NCI-H748 (cell line): ENCODE data around the gene ZNF521.
"Not testable (repeated sequence)": the region's sequence is repeated elsewhere in the genome, so short reads cannot be mapped to it uniquely, and the experiment has no call there.

Experiments used
- DNase-seq: peaks from one replicate; lab custom pipeline; 2025; ENCODE audit not compliant: unreplicated experiment; lab: John Stamatoyannopoulos, UW

ZNF521 gene

GRCh38 chr18:25295624-25296138 lies 56.3 kb downstream of the ZNF521 start:
- no peak for DNase-seq

- DNase-seq, result no peak
Measured at GRCh38 chr18:25291150-25291549, 60.8 kb downstream of the ZNF521 start.

DNA sequence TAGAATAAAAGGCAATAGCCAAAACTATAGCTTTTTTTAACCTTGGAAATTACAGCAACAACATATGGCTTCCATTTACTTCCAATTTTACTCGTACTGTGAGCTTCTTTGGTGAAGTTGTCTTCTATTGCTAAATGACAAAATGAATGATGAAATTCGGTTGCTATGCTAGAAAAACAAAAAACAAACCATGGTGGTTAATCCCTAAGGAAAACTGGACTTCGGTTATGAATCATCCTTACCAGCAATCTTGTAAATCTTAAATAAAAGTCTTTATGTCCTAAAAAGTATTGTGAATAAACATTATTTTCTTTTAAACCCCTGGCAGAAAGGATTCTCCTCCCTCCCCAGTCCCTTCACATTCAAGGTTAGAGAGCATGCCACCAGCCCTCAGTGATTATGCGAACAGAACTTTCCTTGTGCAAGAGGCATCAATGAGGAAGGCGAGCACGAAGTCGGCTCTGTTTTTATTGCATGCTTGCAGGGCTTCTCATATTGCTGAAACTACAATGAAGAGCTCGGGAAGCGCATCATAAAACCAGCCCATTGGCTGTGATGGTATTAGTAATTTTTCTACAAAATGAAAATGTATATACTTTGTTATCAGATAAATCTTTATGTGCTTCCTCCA lies 62.9 kb downstream of the ZNF521 start:
- no peak for DNase-seq

DNA sequence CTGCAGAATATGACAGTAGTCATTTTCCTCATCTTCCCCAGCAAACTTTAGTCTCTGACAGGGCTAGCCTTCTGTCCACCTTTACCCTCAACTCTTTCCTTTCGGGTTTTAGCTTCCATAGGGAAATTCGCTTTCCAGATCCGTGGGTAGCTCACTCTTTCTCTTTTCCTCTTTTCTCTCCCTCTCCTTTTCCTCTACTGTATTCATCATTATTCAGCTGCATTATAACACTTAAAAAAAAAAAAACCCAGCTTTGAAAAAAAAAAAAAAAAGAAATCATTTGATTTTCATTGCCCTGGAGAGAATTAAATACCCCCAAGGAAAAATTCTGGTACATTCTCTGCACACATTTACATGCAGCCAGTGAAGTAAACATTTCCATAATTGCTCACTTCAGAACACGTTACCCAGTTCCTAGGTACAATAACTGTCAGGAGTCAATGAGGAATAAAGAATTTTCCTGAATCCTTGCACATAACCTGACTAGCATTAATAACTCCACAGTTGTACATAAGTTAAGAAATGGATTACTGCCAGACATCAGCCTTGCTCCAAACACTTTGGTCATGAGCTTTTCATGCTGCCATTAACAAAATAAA lies 63.5 kb downstream of the ZNF521 start:
- no peak for DNase-seq

GRCh38 chr18:25287106-25287505 lies 64.9 kb downstream of the ZNF521 start:
- no peak for DNase-seq

GRCh38 chr18:25284861-25285550 lies 67.0 kb downstream of the ZNF521 start:
- peak; percentile 45 for DNase-seq

DNA sequence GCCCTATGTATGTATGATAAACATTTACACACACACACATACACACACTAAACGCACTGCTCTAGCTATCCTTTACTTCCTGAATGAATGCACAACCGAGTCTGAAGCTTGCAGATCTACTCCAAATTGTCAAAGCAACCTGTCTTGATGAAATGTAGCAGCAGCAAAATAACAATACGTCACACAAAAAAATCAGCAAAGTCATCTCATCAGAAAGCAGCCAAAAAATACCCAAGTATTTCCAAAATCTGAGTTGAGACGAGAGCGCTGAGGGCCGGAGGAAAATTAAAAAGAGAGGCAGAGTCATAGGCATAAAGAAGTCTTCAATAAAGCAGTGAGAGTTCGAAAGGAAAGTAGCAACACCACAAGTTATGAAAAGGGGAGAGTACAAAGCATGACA lies 67.7 kb downstream of the ZNF521 start:
- no peak for DNase-seq

- no peak for DNase-seq
Measured at GRCh38 chr18:25283781-25284180, 68.2 kb downstream of the ZNF521 start.

DNA sequence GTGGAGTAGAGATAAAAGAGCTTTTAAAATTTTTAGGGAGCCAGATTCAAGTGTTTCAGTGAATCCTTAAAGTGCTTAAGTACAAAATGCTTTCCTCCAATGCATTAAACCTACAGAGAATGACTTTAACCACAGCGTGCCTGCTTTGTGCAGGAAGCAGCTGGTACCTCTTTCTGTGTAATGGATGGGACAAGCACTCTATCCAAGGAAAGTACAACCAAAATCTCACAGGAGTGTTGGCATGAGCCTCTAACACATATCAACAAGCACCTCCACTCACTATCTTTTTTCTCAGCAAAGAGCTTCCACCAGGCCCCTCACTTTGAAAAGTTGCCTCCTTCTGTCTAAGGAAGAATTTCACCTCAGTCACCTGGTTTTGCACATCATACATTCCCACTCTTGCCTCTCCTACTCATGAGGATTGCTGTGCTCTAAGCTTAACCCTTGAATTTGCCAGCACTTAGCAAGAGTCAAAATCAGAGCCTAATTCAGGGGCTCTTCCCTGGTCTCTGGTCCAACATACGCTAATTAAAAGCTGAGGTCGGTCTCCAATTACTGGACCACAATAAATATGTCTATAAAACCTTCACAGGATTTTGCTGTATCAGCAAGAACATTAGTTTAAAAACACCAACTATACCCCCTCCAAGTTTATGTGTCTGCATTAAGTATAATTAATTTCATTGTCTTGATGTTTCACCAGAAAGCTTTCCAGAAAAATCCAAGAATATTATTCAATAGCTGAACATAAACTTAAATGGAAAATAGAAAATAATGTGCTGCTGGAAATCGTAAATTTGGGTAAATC lies 68.9 kb downstream of the ZNF521 start:
- no peak for DNase-seq

DNA sequence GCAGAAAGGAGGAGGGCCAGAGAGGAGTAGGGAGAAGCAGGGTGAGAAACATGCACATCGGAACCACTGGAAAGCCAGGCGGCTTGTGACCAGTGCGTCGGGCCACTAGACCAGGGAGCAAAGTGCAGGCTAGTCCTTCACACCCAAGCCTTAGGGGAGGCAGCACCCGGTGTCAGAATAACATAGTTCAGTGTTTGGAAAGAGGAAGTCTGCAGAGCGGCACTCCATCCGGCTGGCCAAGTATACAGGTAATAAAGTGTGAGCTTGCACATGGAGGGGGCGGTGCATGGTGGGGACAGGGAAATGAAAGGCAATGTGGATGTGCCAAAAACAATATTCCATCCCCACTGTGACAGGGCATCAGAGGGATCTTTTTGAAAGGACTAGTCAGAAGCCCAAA lies 69.7 kb downstream of the ZNF521 start:
- DNase-seq, result no peak

DNA sequence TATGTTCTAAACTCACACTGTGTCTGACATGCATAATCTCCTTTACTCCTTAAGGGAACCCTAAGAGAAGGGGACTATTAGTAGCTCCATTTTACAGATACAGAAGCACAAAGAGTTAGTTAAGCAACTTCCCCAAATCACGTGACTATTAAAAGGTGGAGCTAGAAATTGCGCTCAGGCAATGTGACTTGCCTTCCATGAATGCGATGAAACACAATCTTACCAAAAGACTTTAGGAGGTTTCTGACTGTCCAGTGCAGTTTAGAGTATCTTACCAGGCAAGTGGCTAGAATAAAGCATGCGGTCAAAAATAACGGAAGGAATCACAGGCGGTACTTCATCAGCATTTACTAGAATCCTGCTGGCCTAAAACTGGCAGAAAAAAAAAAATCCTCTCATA lies 70.4 kb downstream of the ZNF521 start:
- no peak for DNase-seq

DNA sequence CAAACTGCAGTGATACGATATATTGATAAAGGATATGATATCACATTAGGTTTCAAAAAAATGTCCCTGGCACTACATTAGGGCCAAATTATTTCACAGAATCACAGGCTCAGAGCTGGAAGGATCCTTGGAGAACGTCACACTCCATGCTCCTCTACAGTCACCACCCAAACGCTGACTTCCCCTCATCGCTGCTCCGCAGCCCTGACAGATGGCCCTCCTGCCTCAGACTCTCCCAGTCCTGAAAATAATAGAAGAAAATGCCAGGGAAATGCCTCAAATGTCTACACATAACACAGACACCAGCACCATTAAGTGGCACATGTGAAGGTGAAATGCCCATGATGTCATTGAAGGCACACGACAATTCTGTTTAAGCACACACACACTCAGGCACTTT lies 72.0 kb downstream of the ZNF521 start:
- no peak for DNase-seq

GRCh38 chr18:25279556-25279955 lies 72.4 kb downstream of the ZNF521 start:
- DNase-seq, result no peak

DNA sequence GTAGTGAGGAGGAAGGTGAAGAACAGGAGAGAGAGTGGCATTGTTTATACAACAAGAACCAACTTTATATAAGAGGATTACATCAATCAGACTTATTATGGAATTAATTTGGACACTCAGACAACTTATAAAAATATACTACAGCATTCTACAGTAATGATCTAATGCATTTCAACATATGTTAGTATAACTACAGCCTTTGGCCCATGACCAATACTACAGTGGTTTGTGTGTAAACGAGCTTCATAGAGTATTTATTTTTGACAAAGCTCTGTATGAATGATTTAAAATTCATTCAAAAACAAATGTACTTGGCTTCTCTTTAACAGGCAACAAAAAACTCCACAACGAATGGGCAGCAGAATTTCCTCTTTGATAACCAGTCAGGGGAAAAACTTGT lies 72.8 kb downstream of the ZNF521 start:
- no peak for DNase-seq

- DNase-seq, result no peak
Measured at GRCh38 chr18:25278394-25278793, 73.6 kb downstream of the ZNF521 start.

- no peak for DNase-seq
Measured at GRCh38 chr18:25275412-25276001, 76.5 kb downstream of the ZNF521 start.

GRCh38 chr18:25274926-25275325 lies 77.0 kb downstream of the ZNF521 start:
- DNase-seq, result no peak

- DNase-seq, result not testable (repeated sequence)
Measured at GRCh38 chr18:25266931-25267527, 84.9 kb downstream of the ZNF521 start.

DNA sequence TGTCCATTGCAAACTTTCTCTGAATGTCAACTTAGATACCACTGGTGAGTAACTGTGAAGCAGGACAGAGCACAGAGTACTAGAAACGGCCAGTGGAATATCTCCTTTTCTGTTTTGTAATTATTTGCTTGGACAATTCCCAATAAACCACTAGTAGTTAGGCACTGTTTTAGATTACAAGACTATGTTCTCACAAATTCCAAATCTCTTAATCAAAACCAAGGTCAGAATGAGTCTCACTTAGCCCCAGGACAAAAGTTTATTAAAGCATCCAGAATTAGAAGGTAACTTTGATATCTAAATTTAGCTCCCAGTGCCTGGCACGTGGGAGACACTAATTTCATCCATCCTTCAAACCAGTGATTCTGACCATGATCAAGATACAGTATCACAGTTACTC lies 89.0 kb downstream of the ZNF521 start:
- DNase-seq, result no peak

- DNase-seq, result no peak
Measured at GRCh38 chr18:25261768-25262167, 90.2 kb downstream of the ZNF521 start.

- no peak for DNase-seq
Measured at GRCh38 chr18:25256439-25256838, 95.5 kb downstream of the ZNF521 start.
